GM18502 (cell line): ENCODE measurements around the gene AMMECR1L.

ENCODE experiments used
- ATAC-seq: cut with Tn5 transposase; IDR thresholded peaks from one replicate; pipeline ENCODE4 v1.9.1; 2021; ENCODE audit warnings: mild to moderate bottlenecking; ENCODE audit not compliant: unreplicated experiment, poor library complexity

AMMECR1L gene

GRCh38 chr2:127887776-127888130, 2.0 kb upstream of the AMMECR1L start:
- ATAC-seq, result no peak

GRCh38 chr2:127887082-127887775, 1.5 kb upstream of the AMMECR1L start:
- ATAC-seq, result no peak

GRCh38 chr2:127886593-127886935, 808 bp upstream of the AMMECR1L start:
- ATAC-seq, result peak; percentile 34

- peak; percentile 14 for ATAC-seq
Measured at GRCh38 chr2:127884861-127885740, 655 bp downstream of the AMMECR1L start.

- ATAC-seq, result no peak
Measured at GRCh38 chr2:127884436-127884835, 1.3 kb downstream of the AMMECR1L start.

GRCh38 chr2:127879899-127880298, 5.9 kb downstream of the AMMECR1L start:
- ATAC-seq, result no peak

- no peak for ATAC-seq
Measured at GRCh38 chr2:127877626-127878025, 8.1 kb downstream of the AMMECR1L start.

GRCh38 chr2:127877136-127877535, 8.6 kb downstream of the AMMECR1L start:
- ATAC-seq, result no peak

- ATAC-seq, result no peak
Measured at GRCh38 chr2:127874378-127875269, 11.1 kb downstream of the AMMECR1L start.

GRCh38 chr2:127873707-127874303, 12.0 kb downstream of the AMMECR1L start:
- ATAC-seq, result no peak

- ATAC-seq, result no peak
Measured at GRCh38 chr2:127872354-127872753, 13.4 kb downstream of the AMMECR1L start.

GRCh38 chr2:127865926-127866325, 19.8 kb downstream of the AMMECR1L start:
- no peak for ATAC-seq

GRCh38 chr2:127864877-127865276, 20.9 kb downstream of the AMMECR1L start:
- ATAC-seq, result no peak

GRCh38 chr2:127862228-127862627, 23.5 kb downstream of the AMMECR1L start:
- no peak for ATAC-seq

GRCh38 chr2:127860130-127860529, 25.6 kb downstream of the AMMECR1L start:
- ATAC-seq, result no peak

- ATAC-seq, result no peak
Measured at GRCh38 chr2:127859712-127860085, 26.1 kb downstream of the AMMECR1L start.

- no peak for ATAC-seq
Measured at GRCh38 chr2:127857265-127857808, 28.4 kb downstream of the AMMECR1L start.

GRCh38 chr2:127853671-127854070, 32.1 kb downstream of the AMMECR1L start:
- no peak for ATAC-seq

- no peak for ATAC-seq
Measured at GRCh38 chr2:127852388-127852787, 33.4 kb downstream of the AMMECR1L start.

GRCh38 chr2:127847931-127848330, 37.8 kb downstream of the AMMECR1L start:
- no peak for ATAC-seq
